Measurements from ENCODE around the gene FGF1. TPM values are rescaled to one million over a fixed set of nuclear protein-coding genes. Genes with fewer than 3 reads are reported as not detected.
A peak's percentile ranks its signal among the peaks of the same experiment; 100 is the strongest.

Gene FGF1
- total RNA-seq, 1 donor from 2014 or later: 1.8 TPM

- Histone ChIP-seq H3K27ac (no peak overlapping the region), H3K4me3 (no peak overlapping the region), H3K9me3 (no peaks in the 10 kb centered on the region), H3K27me3 (no peaks in the 10 kb centered on the region), H3K36me3 (no peaks in the 10 kb centered on the region), H3K4me1 (peaks cover 6% of the 10 kb centered on the region)
- no peak for DNase-seq
- TF ChIP-seq CTCF (IDR thresholded peaks at IDR 0.05): no peak
- no peak for ATAC-seq
- intact Hi-C loops (cut with DNase I): no loop called here
Observed at GRCh38 chr5:142602720-142603245, 83.1 kb downstream of the FGF1 start.

- Histone ChIP-seq H3K4me3 (no peak overlapping the region), H3K27ac (no peak overlapping the region), H3K27me3 (no peaks in the 10 kb centered on the region), H3K4me1 (peaks cover 6% of the 10 kb centered on the region), H3K36me3 (no peaks in the 10 kb centered on the region), H3K9me3 (no peaks in the 10 kb centered on the region)
- ATAC-seq (no peak), DNase-seq (no peak)
- intact Hi-C loops (cut with DNase I): no loop called here
- TF ChIP-seq CTCF (IDR thresholded peaks at IDR 0.05): no peak
Observed at GRCh38 chr5:142601432-142601831, 84.5 kb downstream of the FGF1 start.

- no peaks in the 10 kb centered on the region for H3K9me3 ChIP-seq
- DNase-seq (no peak), ATAC-seq (peak; percentile 63)
- intact Hi-C loops (cut with DNase I): no loop called here
- H3K4me1 ChIP-seq: peaks cover 6% of the 10 kb centered on the region
- no peaks in the 10 kb centered on the region for H3K27me3 ChIP-seq
- TF ChIP-seq CTCF (IDR thresholded peaks at IDR 0.05): no peak
- H3K4me3 ChIP-seq: no peak overlapping the region
- H3K27ac ChIP-seq: no peak overlapping the region
- H3K36me3 ChIP-seq: no peaks in the 10 kb centered on the region
Observed at GRCh38 chr5:142600611-142601358, 85.1 kb downstream of the FGF1 start.

GRCh38 chr5:142600092-142600491 is 85.8 kb downstream of the FGF1 start:
- Histone ChIP-seq H3K27ac (no peak overlapping the region), H3K4me1 (peaks cover 6% of the 10 kb centered on the region), H3K9me3 (no peaks in the 10 kb centered on the region), H3K27me3 (no peaks in the 10 kb centered on the region), H3K36me3 (no peaks in the 10 kb centered on the region), H3K4me3 (no peak overlapping the region)
- intact Hi-C loops (cut with DNase I): no loop called here
- DNase-seq (no peak), ATAC-seq (no peak)
- TF ChIP-seq CTCF (IDR thresholded peaks at IDR 0.05): no peak

GRCh38 chr5:142598338-142598700 is 87.6 kb downstream of the FGF1 start:
- no peak for TF ChIP-seq CTCF (IDR thresholded peaks at IDR 0.05)
- no peak overlapping the region for H3K4me3 ChIP-seq
- no peak for DNase-seq
- H3K27ac ChIP-seq: no peak overlapping the region
- H3K36me3 ChIP-seq: no peaks in the 10 kb centered on the region
- ATAC-seq: no peak
- intact Hi-C loops (cut with DNase I): no loop called here
- H3K9me3 ChIP-seq: no peaks in the 10 kb centered on the region
- peaks cover 6% of the 10 kb centered on the region for H3K4me1 ChIP-seq
- no peaks in the 10 kb centered on the region for H3K27me3 ChIP-seq
